GM23338 (cell line): Measurements from ENCODE around the gene ECM2.

Experiments
- CTCF ChIP-seq, 2 experiments: fragments of 200-600 bp in 1 of 2; sonication (generic) in 1 of 2; conservative IDR thresholded peaks; 2 replicates each; pipeline versions ENCODE4 v1.5.1 to v1.6.1; 2016 to 2017; ENCODE audit warnings: antibody characterized with exemption in 2 of 2, low read depth in 2 of 2, mild to moderate bottlenecking in 2 of 2, moderate library complexity in 1 of 2
- EZH2 ChIP-seq: fragments of 200-600 bp; sonication (generic); IDR thresholded peaks from one replicate; pipeline ENCODE4 v1.8.0; 2017; ENCODE audit warnings: antibody characterized with exemption, mild to moderate bottlenecking, low read depth; ENCODE audit not compliant: unreplicated experiment
- NANOG ChIP-seq: IDR thresholded peaks from 2 replicates; pipeline ENCODE4 v1.6.1; 2016; ENCODE audit warnings: antibody characterized with exemption, borderline replicate concordance
- POLR2AphosphoS5 ChIP-seq: IDR thresholded peaks from 2 replicates; pipeline ENCODE4 v1.6.1; 2016; ENCODE audit warnings: antibody characterized with exemption, low read depth
- ZNF462 ChIP-seq: fragments of 250-450 bp; sonication (Bioruptor Pico); IDR thresholded peaks from 2 replicates; pipeline ENCODE4 v1.5.0; 2020; ENCODE audit warnings: mild to moderate bottlenecking, moderate library complexity

GRCh38 chr9:92512622-92513021 is 23.2 kb downstream of the ECM2 start:
- no peak for TF ChIP-seq EZH2
- TF ChIP-seq CTCF (conservative IDR thresholded peaks at IDR 0.05; ENCODE audit: low read depth in 2 of 2) = no peak
- no peak for TF ChIP-seq ZNF462
- TF ChIP-seq POLR2AphosphoS5 = no peak
- no peak for TF ChIP-seq NANOG
